ENCODE results near the gene P4HB.

The P4HB gene

DNA sequence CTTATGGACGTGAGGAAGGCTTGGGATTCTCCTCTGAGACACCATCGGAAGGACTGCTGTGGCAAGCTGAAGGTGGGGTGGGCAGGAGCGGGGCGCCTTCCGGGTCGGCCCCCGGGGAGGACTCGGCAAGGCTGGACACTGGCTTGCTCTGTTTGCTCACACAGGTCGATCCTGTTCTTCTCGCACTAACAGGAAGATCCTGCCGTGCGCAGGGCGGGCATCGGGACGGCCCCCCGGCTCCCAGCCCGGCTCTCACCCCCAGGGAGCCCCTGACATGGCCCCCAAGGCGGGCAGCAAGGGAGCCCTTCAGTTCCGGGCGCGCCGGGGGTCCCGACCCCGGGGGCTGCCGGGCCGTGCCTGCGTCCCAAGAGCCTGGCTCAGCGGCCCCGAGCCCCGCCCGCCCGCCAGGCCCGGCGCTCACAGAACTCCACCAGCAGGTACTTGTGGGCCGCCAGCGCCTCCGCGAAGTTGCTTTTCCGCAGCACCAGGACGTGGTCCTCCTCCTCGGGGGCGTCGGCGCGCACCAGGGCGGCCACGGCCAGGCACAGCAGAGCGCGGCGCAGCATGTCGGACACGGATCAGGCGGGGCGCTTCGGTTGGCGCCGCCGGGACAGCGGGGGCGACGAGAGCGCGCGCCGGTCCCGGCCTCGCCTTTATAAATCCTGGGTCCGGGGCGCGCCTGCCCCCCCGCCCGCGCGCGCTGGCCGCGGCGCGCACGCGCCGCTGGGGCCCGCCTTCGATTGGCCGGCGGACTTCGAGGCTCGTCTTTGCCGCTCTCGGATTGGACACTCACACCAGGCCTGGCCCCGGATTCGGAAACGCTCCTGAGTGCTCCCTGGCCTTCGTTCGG lies at the start of gene P4HB:
Gene P4HB, minus strand, starts transcription at position 630 of the 850 bp plus-strand sequence. Its CDS starts 64 bp downstream, at position 566.
- peak; percentile 100 for DNase-seq (ENCODE audit: low spot score)

DNA sequence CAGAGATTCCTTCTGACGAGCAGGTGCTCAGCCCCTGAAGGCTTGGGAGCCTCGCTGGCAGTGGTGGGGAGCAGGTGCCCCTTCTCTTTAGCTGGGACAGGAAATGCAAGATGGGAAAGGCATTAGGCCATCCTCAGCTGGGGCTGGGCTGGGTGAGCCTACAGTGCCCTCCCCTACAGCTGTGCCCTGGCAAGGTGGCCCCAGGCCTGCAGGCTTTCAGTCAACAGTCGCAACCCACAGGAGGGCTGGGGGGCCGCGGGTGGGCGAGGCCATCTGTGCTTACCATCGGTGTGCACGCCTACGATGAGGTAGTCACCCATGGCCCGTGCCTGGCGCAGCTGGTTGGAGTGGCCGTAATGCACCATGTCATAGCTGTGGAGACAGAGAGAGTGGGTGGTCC lies 48.9 kb upstream of the P4HB start:
- no peak for DNase-seq (ENCODE audit: low spot score)

DNA sequence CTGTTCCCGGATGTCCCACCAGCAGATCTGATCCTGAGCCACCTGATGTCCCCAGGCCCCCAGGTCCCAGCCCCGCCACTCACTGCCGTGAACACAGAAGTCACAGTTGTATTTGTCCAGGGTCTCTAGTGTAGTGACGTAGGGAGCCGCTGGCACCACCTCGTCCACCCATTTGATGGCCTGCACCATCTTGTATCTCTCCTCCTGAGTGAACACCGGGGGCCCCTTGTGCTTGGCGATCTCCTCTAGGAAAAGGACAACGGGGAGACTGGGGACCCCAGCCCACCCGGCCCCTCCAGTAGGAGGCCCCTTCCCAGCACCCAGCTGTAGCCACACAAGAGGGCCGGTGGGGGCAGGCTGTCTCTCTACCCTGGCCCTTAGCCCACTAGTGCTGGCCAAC lies 48.5 kb upstream of the P4HB start:
- DNase-seq (ENCODE audit: low spot score) = no peak

DNA sequence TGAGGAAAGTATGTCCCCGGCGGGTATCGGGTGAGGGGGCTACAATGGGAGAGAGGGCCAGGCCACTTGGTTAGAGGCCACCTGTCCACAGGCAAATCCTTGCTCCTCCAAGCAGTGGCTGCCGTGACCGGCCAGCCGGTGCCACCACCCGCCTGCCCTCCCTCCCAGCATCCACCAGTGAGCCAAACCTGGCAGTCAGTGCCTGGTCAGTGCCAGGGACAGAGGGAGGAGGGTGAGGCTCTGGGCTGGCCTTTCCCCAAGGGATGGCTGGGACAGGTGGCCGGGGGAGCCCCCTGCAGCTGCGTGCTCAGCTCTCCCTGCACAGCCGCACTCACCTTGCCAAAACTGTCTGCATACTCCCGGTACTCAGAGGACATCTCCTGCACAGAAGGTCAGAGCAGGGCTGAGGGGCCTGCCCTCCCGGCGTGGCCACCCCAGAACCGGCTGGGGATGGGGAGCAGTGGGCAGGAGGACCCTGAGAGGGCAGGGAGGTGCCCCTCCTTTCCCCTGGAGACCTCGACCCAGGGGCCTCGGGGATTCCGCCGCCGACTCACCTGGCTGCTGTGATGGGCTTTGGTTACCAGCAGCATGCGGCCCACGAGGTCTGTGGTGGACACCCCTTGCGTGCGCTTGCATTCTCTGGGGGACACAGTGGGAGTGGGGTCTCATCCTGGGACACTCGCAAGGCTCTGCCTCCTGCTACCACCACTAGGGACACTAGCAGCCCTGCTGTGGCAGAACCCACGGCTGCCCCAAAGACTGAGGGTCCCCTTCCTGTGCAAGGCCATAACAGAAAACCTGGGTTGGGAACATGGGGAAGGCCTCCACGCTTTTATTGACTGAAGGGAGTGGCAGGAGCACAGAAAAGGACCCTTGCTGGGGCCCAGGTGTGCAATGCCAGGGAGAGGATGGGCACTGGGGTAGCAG lies 47.1 kb upstream of the P4HB start:
- DNase-seq (ENCODE audit: low spot score) = no peak

DNA sequence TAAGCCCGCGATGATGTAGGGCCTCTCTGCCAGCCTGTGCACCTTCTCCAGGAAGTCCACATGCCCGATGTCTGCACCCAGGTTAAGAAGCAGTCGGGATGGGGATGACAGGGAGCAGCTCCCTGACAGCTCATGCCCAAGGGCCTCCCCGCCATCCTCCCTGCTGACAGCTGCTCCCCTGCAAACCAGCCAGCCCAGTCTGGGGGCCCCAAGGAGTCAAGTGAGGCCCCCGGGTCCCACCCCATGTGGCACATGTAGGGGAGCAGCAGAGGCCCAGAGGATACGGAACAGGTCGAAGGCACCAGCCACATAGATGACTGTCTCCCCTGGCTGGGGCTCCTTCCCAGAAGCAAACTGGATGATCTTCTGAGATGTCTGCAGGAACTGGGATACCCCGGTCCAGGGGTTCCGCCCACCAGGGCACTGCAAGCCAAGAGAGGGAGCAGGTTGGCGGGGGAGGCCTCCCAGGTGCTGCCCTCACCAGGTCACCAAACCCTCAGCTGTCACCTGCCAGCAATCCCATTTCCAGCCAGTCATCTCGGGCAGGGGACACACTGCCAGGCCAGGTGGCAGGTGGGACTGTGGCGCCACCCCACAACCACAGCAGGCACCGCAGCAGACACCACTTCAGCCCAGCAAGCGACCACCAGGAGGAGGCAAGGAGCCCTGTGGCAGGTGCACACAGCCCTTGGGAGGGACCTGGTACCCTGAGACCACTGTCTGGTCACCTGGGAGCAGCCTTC lies 46.3 kb upstream of the P4HB start:
- DNase-seq (ENCODE audit: low spot score) = peak; percentile 69

DNA sequence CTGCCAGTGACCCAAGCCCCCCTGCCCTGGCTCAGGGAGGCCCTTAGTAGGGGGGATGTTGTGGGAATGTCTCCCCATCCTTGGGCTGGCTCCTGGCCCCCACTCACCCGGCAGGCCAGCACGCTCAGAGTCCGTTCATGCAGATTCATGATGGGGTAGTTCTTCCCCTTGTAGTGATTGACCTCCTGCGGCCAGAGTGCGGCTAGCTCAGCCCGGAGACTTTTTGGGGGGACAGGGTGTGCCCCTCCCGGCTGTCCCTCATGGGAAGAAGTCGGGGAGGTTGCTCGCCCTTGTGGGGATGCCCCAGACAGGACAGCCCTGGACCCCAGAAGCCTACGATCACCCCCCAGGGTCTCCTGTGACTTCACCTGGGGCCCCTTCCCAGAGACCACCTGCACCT lies 45.7 kb upstream of the P4HB start:
- no peak for DNase-seq (ENCODE audit: low spot score)

DNA sequence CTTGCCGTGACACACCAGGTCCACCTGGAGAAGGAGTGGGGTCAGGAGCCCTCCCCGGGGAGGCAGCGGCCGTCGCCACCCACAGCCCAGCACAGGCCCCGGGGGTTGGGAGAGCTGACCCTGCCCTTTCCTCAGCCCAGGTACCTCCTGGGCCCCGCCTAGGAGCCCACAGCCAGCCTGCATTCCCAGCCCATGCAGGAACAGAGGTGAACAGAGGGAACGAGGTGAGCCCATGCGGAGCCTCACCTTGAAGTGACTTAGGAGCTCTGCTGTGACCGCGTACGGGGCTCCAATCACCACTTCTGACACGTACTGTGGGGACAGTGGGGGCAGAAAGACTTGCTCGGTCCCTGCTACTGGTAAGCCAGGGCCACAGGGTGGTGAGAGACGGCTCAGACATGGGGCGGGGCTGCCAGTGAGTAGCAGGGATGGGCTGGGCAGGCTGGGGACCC lies 45.1 kb upstream of the P4HB start:
- DNase-seq (ENCODE audit: low spot score) = no peak

DNA sequence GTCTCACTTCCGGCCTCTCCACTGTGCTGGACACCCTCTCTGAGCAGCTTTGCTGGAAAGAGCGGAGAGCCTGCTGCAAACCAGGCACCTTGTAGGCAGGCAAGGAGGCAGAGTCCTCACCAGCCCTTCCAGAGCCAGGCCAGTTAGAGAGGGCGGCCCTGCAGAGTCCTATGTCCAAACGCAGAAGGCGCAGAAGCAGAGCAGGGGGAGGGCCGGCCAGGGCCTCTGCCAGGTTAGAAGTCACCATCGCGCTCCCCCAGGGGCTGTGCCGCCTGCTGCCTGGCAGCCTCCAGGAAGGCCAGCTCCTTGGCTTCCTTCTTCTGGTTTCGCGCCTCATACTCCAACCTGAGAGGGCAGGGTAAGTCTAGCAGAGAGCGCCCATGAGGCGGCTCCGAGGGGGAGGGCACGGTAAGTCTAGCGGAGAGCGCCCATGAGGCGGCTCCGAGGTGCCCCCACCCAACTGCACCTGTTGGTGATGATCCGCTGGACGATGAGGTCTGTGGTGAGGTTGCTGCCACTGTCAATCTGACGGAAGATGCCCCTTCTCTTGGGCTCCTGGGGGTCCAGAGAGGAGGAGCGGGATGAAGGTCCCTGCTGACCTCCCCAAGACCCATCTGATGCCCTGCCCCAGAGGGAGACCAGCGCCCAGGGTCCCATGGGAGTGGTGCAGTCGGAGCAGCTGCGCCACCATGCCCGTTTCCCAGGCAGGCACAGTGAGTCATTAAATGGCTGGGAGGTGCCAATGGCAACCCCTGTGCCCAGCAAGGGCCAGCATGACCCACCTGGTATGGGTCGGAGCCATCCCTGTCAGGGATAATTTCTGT lies 44.5 kb upstream of the P4HB start:
- DNase-seq (ENCODE audit: low spot score) = no peak

DNA sequence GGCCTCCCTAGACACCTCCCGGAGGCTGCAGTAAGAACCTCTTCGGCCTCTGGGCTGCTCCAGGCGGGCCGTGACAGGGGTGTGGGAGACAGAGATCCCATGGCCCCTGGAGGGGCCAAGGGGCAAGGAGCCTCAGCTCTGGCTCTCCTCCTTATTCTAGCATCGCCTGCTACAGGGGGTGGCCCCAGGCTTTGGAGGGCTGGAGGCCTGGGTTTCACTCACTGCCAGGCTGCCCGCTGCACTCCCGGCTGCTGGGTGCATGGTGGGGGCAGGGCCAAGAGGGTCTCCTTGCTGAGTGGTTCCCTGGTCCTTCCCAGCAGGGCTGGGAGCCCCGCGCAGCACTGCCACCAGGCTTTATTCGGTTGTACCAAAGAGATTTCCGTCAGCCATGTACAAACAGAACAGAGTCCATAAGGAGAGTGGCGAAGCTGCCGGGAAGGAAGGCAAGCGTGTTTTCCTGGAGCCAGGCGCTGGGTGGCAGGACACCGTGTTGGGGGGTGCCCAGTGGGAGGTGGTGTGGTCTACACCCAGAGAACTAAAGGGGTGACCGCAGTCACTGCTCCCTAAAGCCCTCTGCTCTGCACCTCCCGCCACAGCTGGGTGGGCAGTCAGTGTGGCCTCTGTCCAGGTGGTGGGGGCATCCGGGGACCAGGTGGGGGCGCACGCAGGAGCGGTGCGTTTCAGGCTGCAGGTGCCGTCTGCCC lies 43.7 kb upstream of the P4HB start:
- no peak for DNase-seq (ENCODE audit: low spot score)

DNA sequence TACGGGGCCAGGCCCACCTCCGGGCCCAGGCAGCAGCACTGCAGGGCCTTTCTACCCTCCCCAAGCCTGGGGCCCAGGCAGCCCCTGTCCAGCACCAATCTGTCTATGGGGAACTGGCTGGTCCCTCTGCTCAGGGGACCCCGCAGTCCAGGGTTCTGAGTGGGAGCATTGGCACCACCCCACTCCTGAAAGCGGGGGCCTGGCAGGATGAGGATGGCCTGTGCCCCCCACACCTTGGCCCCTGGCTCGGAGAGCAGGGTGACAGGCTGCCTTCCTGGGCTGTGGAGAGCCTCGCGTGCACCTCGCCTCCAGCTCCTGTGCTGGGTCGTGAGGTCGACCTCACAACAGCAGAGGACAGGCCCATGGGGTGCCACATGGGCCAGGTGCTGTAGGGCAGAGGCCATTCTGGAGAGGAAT lies 43.1 kb upstream of the P4HB start:
- no peak for DNase-seq (ENCODE audit: low spot score)

DNA sequence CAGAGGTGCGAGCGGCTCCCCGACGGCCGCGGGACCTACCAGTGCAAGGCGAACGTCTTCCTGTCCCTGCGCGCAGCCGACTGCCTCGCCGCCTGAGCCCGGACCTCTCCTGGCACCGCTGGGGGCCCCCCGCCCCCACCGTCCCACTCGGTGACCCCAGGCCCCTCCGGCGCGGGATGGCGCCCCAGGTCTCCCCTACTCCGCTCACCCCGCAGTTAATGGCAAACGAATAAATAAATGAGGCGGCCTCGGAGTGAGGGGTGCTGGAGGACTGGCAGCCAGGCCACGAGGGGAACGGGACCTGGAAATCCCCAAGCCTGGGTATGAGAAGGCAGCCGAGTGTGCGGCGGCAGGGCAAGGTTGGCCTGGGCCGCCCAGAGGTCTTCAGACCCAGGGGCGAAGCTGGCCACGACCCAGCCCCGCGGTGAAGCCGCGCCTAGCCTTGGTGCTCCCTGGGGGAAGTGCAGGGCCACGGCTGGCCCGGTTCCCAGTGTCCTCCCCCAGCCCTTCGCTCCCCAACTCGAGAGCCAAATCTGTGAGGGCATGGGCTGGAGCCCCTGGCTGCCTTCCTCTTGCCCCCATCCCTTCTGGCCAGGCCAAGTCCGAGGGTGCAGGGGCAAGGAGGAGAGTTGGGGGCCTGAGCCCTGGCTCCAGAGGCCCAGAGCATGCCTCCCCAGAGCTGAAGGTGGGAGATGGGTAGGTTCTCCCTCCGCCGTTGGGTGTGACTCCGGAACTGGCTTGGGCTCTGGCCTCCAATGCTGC lies 42.5 kb upstream of the P4HB start:
- DNase-seq (ENCODE audit: low spot score) = no peak

DNA sequence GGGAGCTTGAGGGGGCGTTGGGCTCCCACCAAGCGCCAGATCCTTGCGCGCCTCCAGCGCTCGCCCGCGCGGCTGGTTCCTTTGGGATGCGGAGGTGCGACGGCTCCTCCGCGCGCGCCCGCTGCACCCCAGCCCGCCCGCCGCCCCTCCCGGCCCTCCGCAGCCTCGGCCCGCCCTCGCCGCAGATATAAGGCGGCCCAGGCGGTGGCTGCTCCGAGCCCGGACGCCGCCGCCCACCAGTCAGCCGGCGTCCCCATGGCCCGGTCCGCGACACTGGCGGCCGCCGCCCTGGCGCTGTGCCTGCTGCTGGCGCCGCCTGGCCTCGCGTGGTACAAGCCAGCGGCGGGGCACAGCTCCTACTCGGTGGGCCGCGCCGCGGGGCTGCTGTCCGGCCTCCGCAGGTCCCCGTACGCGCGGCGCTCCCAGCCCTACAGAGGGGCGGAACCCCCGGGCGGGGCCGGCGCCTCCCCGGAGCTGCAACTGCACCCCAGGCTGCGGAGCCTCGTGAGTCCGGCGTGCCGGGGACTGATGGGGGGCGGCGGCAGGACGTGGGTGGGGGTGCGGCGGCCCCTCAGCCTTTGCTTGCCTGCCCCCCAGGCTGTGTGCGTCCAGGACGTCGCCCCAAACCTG lies 41.8 kb upstream of the P4HB start, which contains the start of gene NPB:
Gene NPB, plus strand, starts transcription at position 216 of the 630 bp plus-strand sequence. Its CDS starts 40 bp downstream, at position 256.
- peak; percentile 65 for DNase-seq (ENCODE audit: low spot score)

DNA sequence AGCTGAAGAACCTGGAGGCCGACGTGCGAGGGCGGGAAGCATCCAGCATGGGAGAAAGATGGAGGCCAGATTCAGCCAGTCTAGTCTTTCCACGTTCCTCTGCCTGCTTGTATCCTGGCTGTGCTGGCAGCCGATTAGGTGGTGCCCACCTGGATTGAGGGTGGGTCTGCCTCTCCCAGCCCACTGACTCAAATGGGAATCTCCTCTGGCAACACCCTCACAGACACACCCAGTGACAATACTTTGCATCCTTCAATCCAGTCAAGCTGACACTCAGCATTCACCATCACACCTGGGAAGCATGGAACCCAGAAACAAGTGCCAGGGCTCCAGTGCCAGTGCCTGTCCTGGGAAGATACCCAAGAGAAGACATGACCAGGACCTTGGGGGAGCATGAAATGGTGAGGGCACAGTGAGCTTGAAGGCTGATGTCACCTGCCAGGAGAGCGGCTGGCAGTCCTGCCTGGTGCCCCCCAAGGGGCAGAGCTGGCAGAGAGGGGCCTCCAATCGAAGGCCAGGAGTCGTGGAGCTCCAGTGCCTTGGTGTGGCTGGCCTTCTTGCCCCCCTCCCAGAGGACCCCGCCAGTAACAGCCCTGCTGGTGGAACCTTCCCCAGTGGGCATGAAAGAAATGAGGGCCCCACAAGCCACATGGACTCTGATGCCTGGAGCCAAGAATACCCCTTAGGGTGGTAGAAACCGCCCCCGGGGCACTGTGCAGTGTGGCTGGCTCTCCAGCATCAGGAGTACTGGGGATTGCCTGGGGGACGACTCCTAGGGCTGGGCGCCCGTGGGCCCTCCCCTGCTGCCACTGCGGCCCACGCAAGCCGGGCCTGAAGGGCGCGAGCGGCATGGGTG lies 41.1 kb upstream of the P4HB start:
- no peak for DNase-seq (ENCODE audit: low spot score)

DNA sequence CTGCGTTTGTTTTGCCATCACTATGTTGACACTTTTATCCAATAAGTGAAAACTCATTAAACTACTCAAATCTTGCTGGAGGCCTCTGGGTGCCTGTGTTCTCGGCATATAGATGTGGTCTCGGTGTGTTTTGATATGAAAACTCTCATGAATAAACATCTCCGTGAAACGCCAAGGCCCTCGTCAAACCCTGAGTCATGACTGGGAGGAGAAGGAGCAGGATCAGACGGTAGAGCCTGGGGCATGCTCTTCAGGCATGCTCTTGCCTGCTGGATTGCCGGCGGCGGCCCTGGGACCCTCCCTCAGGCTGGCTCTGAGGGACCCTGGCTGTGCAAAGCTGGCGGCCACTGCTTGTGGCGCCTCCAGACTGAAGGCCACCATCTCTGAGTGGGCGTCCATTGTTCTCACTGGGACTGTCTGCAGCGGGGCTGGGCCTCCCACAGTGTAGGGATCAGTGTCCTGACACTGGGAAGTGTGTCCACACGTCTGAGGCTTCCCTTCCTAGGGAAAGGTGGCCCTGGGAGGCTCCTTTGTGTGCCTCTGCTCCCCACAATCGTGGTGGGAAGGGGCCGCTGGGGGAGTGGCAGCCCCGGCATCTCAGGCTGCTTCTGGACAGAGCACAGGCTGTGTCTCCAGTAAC lies 40.0 kb upstream of the P4HB start:
- DNase-seq (ENCODE audit: low spot score) = no peak

DNA sequence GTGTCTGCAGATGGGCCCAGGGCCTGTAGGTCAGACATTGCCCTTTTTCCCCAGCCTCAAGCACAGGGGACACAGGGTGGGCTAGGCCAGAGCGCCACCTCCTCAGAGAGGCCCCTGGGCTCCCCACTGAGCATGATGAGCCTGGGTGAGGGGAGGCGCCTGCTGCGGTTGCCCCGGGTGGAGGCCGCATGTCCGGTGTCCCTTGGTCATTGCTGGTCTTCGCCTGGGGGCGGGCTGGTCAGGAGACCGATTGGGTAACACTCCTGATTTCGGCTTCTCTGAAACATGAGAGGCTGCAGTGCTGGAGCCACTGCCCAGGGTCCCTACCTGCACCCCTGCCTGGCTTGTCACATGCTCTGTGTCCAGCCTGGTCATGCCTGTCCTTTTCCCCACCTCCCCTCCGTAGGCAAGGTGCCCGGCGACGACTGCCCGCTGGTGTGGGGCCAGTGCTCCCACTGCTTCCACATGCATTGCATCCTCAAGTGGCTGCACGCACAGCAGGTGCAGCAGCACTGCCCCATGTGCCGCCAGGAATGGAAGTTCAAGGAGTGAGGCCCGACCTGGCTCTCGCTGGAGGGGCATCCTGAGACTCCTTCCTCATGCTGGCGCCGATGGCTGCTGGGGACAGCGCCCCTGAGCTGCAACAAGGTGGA lies 39.3 kb upstream of the P4HB start:
- DNase-seq (ENCODE audit: low spot score) = no peak

DNA sequence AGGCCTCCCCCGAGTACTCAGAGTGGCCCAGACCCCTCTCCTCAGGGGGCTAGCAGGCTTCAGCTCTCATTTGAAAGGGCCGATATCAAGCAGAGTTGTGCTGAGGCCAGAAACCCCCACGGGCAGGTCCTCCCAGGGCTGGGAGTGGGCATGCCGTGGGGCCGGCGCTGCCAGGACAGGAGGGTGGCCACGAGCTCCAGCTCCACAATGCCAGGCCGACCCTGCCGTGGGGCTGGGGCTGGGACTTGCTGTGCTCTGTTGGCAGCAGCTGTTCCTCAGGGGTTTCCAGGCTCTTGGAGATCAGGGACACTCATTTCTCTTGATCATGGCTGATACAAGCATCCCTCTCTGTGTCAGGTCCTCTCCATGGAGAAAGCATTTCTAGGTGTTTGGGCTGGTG lies 38.5 kb upstream of the P4HB start:
- no peak for DNase-seq (ENCODE audit: low spot score)
